Stomach (tissue), 4 donors: ENCODE data around the gene GYPE.
"Not testable (repeated sequence)": the region's sequence is repeated elsewhere in the genome, so short reads cannot be mapped to it uniquely, and the experiment has no call there.

Source experiments
- CTCF ChIP-seq, 7 experiments: fragments of 450-650 bp in 4 of 7; fragments of 200-600 bp in 3 of 7; sonication (generic) in 3 of 7; IDR thresholded peaks; one replicate each; pipeline ENCODE4 v1.5.1; 2016 to 2019; ENCODE audit warnings: antibody characterized with exemption in 7 of 7, control low read depth in 2 of 7, mild to moderate bottlenecking in 1 of 7
- EP300 ChIP-seq: sonication (generic); formaldehyde crosslinking; IDR thresholded peaks from one replicate; pipeline ENCODE4 v1.6.1; 2017; ENCODE audit warnings: antibody characterized with exemption
- POLR2A ChIP-seq, 4 donors: fragments of 450-650 bp; IDR thresholded peaks; one replicate each; pipeline ENCODE4 v1.6.1; 2016; ENCODE audit warnings: antibody characterized with exemption in 4 of 4, control low read depth in 2 of 4, mild to moderate bottlenecking in 1 of 4, moderate library complexity in 1 of 4

GRCh38 chr4:143879561-143879960, 25.8 kb downstream of the GYPE start:
- TF ChIP-seq EP300; CTCF (IDR thresholded peaks at IDR 0.05); POLR2A (IDR thresholded peaks at IDR 0.05): not testable (repeated sequence)
